ENCODE data around the gene ZNF423.

ZNF423 gene

DNA sequence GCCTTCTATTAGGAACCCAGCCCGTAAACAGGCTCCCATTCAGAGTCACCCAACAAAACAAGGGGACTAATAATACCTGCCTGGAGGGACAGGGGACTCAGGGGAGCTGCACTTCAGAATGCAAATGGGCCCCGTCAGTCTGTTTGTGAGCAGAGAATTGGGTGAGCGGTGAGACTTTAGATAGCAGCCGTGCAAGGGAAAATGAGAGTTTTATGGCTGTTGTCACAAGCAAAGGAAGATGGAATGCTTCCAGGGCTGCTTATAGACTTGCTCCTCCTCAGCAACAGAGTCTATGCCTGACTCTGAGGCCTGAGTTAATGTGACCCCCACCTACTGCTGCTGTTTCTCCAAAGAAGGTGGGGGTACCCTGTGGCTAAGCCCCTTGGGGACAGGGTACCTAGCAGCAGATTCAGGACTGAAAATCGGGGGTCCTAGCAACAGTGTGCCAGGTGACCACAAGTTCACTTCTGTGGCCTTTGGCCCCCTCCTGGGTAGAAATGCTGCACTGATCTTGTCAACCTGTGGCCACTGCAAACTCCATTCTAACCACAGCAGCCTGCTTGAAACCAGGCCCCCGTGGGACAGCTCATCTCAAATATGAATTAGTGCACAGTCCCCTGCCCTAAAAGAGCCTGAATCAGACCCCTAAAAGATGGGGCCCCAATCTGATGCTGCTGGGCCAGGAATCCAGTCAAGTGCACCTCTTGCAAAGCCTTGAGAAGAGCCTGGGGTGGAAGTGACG, 355.9 kb downstream of the ZNF423 start:
- no peak for DNase-seq

DNA sequence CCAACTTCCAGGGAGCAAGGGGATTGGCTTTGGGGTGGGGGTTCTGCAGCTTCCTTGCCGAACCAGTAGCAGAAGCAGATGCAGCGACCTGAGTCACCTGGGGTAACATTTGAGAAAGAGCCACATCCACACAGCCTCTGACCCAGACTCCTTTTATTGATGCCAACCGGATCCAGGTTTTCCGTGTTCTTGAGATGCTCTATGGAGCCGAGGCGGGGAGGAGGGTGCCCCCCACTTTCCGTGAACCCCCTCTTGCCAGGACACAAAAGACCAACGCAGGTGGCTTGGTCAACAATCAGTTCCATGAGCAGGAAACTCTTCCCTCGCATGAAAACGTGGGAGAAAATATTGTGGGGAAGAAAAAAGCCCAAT, 356.5 kb downstream of the ZNF423 start:
- no peak for DNase-seq

DNA sequence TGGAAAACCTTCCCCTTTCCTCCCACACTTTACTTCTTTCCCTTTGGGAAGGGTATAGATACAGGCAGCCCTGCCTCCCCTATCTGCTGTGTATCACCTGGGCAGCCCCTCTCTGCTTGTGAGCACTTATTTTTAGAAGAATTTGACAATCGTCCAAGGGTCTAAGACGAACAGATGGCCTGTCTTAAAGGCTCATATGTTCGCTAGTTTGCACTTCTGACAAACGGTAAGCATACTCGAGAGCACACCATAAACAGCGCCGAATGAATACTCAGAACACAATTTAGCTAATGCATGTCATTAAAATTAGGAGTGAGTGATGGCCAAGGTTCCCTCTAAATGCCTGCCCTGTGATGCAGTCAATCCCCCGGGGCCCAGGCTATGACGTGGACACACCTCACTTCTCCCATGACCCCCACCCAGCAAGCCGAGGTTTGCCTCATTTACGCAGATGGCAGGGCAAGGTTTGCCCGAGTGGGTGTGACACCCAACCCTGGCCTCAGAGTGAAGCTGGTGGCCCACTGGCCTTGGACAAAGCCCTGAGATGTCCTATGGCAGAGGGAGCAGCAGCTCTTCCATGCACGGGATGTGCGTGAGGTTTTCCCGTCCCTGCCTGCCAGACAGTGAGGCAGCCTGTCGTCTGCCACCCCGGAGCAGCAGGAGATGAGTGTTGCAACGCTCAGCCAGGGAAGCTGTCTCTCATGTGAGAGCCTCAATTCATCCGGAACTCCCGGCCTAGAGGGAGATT, 357.1 kb downstream of the ZNF423 start:
- DNase-seq: no peak

DNA sequence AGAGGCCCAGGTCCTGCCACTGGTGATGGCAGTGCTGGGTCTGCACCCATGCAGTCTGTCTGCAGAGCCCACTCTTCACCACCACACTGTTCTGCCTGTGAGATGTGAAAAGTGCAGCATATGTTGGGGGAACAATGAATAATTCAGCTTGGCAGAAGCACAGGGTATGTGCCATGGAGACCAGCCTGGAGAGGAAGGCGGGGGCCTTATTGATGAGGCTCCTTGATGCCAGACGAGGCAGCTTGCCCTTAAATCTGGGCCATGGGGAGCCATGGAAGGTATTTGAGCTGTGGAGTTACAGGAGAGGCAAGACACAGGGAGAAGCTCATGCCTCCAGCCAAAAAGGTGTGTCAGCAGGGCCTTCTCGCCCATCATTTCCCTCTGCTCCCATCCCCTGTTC, 357.6 kb downstream of the ZNF423 start:
- DNase-seq: no peak

DNA sequence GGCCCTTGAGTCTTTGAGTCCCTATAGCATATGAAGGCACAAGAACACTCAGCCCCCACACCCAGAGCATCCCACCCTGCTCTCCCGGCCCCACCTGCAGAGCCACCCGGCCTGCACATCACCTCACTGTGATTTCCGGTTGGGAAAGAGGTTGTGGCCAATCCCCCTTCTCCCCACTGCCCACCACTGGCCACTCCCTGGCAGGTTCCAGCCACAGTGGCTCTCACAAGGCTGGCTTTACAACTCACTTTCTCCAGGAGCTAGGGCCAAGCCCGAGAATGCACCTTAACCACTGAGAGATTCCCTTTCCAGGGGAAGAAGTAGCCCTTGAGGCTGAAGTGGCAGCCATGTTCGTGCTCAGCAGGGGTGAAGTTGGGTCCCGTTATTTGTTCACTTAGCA, 358.4 kb downstream of the ZNF423 start:
- DNase-seq: no peak

DNA sequence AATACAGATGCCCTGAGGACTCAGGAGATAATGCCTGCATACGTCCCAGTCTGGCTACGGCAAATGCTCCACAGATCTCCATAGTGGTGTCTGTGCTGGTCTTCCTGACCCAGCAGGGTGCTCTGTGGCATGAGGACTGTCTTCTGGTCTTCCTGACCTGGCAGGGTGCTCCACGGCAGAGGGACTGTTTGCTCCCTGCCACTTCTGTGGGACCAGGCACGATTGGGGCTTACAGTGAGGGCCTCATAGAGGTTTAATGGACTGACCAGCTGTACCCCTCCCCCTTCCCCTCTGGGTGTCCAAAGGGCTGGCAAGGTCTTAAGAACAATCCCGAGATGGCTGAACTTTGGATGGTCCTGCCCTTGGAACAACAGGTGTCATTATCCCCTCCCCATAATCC, 359.3 kb downstream of the ZNF423 start:
- no peak for DNase-seq

DNA sequence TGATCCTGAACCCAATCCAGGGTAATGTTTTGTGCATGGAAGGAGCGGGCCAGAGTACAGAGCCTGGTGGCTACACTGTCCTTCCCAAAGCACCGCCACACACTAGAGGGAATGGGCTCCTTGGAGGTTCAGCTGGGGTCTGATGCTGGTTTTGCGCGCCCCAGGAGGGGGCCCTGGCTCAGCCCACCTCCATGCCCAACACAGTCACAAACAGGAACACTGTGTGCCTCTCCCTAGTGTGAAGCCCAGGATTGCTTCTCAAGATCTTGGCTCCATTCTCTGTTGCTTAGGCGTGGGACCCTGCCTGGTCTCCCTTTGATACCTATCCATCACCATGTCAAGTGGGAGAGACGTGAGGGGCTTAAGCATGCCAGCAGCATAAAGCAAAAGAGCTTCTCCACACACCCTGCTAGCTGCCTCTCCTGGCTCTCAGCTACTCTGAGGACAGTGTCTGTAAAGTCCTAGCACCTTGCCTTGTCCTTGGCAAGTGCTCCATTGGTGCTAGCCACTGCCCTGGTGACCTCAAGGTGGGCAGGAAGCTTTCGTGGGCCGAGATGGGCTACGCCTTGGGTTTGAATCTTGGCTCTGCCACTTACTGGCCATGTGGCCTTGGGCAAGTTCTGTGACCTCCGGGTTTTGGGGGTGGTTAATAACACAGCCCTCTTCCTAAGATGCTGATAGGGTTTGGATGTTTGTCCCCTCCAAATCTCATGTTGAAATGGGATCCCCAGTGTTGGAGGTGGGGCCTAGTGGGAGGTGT, 360.1 kb downstream of the ZNF423 start:
- no peak for DNase-seq

DNA sequence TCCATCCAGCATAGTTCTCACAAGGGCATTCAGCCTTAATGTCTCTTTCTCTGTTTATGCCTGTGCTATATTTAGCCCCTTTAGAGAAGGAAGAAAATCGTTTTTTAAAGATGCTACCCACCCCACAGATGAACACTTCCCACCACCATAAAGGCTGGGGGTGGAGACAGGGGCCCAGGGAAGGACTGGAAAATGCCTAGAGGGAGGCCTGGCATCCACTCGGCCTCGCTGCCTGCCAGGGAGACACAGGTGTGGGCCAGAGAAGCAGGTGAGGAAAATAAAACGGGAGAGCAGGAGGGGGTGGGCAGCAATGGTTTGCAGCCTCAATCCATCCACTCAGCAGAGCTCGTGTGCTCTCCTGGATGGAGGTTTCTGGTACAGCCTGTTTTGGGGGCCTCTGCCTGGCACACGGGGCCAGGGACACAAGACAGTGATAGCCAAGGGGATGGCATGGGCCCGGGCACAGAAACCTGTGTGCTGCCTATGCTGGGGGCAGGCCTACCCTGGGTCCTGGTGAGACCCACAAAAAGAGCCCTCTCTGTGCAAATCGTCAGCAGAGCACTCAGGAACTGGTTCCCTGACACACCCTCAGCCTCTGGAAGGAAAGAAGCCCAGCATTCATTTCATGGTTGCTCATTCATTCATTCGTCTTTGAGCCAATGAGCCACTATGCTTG, 360.9 kb downstream of the ZNF423 start:
- DNase-seq: no peak

DNA sequence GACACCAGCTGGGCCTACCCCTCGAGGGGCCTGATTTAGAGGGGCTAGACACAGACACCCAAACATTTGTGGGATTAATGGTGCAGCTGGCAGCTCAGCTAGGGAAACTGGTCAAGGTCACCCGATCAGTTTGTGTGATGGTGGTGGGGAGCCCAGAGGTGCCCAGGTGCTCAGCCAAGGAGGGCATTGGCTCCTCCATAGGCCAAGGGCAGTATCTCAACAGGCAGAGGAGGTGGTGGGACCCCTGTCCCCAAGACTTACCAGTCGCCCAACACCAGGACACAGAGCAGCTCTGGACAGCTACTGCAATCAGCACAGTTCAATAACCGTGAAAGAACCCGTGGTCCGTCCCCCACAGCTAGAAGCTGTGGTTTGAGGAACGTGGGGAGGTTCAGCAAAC, 361.4 kb downstream of the ZNF423 start:
- DNase-seq: no peak

DNA sequence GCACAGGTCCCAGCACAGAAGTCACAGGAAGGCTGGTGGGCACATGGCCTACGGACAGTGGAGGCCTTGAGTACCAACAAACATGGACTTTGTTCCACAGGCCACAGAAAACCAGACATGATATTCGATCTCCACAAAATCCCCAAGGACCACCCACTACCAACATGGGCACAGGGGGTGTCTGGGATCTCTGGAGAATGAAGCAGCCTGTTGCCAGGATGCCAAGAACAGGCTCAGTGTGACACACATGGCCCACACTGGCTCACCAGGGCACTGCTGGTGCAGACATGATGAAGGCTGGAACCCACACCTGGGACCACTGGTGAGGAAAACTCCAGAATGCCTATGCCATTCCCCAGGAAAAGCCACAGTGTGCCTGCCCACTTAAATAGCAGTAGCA, 362.1 kb downstream of the ZNF423 start:
- DNase-seq: no peak

DNA sequence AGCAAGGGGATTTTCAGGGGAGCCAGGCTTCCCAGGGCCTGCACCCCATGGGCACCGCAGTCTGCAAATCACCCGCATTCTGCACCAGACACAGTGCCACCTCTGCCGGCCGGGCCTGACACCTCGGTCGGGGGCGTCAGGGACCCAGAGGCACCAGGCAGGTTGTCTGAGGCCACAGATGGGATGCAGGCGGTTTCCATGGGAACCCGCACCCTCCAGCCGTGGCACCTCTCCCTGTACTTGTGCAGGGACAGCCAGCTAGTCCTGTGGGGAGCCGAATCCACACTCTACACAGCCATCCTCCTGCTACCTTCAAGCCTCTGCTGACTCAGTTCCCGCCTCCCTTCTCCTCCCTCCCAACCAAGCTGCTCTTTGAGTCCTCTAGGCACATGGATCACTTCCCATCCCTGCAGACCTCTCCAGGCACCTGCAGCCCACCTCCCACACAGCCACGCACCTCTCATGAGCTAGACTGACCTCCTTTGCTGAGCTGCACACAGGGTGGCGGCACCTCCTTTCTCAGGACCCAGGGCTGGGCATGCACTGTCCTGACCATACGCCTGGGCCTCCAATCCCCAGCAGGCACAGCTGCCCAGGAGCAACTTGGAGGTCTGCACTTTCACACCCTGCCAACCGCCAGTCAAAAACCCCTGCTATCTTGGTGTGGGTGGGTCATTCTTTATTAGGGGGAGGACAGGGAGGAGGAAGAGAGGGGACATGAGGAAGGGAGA, 362.9 kb downstream of the ZNF423 start:
- no peak for DNase-seq

DNA sequence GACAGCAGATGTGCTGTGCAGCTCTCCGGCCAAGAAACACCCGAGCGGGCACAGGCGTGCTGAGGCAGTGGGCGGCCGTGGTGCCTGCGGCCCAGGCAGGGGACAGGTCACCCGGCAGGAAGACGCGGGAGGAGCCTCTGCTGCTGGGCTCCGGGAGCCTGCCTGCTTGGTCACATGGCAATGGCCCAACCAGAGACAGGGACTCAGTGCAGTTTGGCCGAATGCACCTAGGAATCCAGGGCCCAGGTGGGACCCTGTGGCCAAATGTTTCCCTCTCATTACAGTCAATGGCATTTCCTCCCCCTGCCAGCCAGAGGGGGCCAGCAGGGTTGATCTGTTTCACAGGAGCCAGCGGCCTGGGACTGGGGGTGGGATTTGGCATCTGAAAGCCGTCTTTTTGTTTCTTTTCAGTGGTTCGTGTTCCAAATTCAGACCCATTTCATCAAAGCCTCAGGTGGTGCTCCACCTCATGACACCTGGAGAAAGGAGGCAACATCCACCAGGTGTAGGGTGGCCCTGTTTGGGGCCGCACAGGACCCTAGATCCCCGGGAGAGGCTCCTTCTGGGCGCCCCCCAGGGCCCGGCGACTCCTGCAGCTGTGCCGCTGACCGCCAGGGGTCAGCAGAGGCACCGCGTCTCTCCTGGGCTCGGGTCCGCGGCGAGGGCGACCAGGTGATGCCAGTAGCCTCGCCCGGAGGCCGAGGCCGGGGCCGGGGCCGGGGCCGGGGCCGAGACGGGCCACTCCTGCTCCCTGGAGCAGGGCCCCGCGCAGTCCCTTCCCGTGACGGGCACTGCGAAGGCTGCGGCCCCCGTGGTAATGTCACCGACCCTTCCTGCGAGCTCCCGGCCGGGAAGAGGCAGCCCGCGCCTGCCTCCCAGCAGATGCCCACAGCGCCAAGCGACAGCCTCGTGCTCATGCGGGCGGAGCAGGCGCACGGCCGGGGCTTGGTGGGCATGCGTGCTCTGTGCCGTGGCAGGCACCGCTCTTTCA, 363.8 kb downstream of the ZNF423 start:
- no peak for DNase-seq

DNA sequence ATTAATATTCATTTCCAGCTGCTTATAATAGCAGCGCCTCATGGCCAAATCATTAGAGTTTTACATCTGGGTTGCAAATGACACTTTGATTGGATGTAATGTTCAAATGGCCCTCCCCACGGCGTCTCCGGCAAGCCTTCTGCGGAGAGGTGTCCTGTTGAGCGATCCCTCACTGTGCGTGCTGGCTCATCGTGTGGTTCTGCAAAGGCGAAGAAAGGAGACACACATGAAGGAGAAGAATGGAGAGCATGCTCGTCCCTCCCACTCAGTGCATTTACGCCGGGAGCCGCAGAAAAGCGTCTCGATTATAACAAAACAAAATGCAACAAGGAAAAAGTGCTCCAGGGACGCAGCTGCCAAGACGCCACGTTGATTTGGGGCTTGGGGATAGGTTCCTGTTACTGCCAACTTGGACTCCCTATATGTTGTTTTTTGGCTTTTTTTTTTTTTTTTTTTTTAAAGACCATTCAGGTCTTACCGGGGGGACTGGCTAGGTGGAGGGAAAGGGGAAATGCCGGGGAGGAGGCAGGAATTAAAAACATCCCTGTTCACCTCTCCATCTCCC, 364.7 kb downstream of the ZNF423 start:
- no peak for DNase-seq

DNA sequence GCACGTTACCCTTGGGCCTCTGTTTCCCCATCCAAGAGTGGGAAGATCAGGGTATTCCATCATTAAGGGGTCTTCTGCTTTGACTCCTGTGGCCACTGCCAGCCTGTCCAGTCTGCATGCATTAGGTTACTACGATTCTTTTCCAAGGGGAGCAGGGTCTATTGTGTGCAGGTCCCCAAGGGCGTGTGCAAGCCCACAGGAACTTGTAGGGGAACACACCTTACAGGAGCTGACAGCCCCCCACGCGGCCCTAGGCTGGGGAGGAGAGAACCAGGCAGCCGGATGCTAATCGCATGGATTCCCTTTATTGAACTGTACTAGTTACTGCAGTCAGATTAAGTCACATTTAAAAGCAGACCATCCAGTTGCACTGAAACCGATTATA, 365.6 kb downstream of the ZNF423 start:
- no peak for DNase-seq

DNA sequence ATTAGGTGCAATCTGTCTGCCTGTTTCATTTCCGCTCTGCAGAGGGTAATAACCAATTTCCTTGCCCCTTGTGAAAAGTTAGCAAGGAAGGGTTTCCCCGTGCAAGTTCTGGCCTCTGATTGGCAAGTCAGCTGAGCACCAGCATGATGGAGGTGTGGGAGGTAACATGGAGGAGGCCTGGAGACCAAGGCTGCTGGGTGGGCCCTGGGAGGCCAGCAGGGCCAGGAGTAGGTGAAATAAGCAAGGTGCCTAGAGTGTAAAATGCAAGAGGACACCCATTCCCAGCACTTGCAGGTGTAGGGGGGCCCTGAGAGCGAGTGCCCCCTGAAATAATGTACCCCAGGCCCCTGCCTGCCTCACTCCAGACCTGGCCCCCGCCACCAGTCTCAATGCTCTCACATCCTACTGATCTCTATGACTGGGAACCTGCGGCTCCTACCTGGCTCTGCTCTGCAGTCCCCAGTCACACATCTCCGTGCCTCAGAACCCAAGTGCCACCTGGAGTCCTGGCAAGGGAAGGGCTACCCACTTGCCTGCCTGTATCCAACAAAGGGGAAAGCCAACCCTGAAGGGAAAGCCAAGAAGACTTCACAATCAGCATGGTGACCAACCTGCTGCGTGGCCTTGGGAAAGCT, 366.1 kb downstream of the ZNF423 start:
- DNase-seq: no peak

DNA sequence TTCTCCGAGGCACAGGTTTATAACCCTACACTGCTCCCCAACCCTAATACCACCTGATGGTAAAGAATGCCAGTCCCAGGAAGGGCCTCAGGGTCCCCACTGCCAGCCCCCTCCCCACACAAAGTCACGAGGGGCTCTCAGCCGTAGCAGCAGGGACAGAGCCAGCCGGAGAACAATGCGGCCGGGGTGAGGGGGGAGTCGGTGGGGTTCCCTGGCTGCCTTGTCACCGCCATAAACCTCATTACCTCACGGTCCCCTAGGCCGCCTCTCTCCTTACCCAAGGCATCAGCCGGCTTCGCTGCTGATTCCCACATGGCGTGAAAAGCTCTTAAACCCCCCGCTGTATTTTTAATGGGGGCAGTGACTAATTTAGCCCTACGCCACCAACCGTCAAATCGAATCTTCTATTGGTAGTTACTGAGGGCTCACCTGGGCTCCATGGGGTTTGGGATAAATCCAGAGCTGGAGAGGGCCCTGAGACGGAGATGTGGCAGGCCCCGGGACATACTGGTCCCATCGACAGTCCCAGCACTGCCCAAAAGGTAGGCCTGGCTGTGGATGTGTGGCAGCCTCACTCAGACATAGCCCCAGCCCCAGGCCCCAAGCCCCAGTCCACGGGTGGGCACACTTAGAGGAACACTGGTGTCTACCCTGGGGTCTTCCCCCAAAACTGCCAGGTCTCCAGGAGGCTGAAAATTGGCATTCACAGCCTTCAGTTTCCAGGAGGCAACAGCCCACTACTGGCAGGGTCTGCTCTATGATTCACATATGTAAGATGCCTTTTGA, 367.0 kb downstream of the ZNF423 start:
- no peak for DNase-seq

DNA sequence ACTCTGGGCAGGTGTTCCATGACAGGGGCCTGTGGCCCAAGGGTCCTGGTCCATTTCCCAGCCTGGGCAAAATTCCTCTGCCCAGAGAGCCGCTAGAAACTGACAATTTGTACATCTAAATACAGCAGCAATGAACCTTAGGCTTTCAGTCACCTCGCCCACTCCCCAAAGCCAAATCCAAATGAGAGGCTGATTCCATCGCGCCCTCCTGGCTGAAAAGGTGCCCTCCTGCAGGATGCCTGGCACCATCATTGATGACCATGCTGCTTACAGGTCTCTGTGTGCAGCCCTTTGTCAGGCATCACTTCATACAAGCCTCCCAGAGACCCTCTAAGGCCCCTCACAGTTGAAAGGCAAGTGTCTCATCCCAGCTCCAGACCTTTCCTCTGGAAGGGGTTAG, 367.6 kb downstream of the ZNF423 start:
- DNase-seq: no peak

DNA sequence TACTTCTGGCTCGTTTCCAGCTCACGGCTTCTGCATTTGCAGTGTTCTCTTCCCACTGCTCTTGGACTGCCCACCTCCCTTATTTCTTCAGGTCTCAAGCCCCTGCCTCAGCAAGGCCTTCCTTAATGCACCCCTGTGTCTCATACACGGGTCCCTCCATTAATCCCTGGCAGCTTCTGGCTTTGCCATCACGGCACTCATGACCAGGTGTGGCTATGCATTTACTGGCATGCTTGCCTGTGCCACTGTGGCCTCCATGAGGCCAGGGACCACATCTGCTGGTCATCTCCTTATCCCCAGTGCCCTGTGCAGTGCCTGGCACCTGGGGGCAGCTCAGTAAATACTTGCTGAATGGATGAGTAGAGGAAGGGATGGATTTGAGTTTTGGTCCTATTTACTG, 368.2 kb downstream of the ZNF423 start:
- DNase-seq: no peak

DNA sequence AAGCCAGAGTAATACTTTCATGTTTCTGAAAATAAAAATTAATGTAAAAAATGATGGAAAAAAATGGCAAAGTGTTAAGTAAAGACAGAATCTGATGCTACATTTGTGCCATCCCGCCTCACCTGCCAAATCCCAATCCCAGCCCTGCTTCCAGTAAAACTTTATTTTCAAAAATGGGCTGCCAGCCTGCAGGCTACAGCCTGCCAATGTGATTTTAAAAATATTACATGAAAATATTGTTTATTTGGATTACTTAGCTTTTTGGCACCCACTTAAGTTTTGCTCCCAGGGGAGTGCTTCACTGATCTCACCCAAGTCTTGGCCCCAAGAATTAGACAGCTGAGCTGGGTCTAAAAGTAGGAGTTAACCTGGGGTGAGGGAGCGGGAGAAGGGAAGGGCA, 369.5 kb downstream of the ZNF423 start:
- DNase-seq: no peak

DNA sequence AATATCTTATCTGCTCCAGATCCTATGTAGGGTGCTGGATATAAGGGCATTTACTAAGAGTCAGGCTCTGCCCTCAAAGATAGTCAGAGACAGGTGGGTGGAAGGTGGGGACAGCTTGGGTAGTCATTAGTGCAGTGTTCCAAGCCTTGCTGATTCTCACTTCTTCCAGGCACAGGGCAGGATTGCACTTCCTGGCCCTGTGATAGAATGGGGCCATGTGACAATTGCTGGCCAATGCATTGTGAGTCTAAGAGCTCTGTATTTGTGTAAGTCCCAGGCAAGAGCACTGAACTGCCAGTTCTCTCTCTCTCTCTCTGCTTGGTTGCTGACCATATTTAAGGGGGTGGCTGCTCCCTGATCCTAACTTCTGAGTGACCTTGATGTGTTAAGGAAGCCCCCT, 370.2 kb downstream of the ZNF423 start:
- DNase-seq: no peak
